SIG-M5 (cell line): ENCODE measurements around the gene CLRN3.

Source experiments
- DNase-seq: peaks from one replicate; lab custom pipeline; 2025; lab: John Stamatoyannopoulos, UW

CLRN3 gene

DNA sequence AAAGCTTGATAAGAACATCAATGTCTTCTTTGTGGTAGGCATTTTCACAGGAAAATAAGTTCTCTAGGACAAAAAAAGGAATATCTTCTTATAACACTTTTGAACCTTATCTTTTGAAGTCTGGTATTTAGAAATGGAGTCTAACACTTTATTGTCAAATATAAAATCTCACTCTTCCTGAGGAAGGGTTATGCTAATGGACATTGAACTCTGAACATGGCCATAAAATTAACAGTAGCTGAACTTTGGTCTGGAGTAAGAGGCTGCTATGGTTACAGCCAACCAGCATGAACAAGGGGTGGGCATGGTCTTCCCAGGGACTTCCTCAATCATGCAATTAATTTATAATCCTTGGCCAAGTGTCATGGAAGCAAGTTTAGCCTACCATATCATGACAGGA is at the start of gene CLRN3:
CLRN3 (minus strand) TSS at position 199 of the 400 bp plus-strand sequence; CDS start at position 42, 157 bp downstream.
- DNase-seq, result no peak

GRCh38 chr10:127940866-127941640 is 48.3 kb upstream of the CLRN3 start:
- no peak for DNase-seq

- no peak for DNase-seq
These were observed 47.1 kb upstream of the CLRN3 start for GRCh38 chr10:127939786-127940330.

- DNase-seq, result no peak
These were observed 45.2 kb upstream of the CLRN3 start for GRCh38 chr10:127937915-127938463.

DNA sequence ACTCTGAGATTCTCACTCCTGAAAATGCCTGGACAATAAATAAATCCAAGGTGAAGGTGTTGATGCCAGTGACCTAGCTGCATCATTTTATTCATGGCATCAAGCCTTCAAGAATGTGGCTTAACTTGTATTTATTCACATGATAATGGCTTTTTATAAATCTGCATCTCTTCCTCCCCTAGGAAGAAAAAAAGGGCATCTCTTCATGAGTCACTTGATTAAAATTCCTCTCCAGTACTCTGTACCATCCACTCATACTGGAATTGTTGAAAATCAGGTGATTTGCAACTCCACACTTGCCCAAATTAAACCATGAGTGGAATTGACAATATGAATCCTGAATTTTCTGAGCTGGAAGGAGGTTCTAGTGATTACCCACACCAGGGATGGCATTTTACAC is 44.3 kb upstream of the CLRN3 start:
- DNase-seq, result no peak

GRCh38 chr10:127935071-127935561 is 42.4 kb upstream of the CLRN3 start:
- DNase-seq, result no peak

DNA sequence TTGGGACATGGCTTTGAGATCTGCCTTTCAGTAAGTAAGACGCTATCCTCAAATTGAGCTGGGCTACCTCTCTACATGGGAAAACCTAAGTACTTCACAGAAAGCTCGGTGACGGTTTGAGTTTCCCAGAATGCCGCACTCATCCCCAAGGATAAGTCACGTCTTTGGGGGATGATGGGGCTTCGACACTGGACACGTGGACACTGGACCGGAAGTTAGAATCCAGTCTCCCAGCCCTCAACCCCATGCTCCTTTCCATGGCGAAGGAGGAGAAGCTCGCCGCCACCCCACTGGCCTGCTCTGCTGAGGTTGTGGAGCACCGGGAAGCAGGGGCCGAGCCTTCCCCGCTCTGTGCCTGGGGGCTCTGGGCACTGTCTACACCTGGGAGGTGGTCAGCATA is 41.6 kb upstream of the CLRN3 start:
- no peak for DNase-seq

GRCh38 chr10:127933271-127933670 is 40.5 kb upstream of the CLRN3 start:
- no peak for DNase-seq

DNA sequence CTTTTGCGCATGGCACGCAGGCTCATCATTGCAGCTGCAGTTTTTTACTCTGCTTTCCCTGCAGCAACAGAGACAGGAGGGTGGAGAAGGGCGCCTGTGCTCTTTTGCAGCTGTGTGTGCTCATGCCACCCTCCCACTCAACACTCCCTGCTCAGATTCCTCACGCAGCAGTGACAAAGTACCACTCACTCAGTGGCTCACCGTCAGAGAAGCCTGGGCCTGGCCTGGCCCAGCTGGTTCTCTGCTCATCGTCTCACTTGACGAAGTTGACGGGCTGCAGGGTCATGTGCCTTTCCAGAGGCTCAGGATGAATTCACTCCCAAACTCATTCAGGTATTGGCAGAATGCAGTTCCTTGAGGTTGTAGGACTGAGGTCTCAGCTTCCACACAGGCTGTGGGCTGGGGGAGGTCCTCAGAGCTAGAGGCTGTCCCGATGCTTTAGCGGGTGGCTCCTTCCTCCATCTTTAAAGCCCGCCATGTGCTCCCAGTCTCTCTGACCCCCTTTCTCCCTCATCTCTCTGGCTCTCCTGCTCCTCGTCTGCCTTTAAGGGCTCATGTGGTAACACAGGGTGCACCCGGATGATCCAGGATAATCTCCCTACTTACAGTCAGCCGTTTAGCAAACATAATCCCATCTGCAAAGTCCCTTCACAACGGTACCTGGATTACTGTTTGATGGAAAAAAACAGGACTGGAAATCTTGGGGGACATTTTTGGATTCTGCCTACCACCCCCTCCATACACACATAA is 40.0 kb upstream of the CLRN3 start:
- DNase-seq, result no peak

DNA sequence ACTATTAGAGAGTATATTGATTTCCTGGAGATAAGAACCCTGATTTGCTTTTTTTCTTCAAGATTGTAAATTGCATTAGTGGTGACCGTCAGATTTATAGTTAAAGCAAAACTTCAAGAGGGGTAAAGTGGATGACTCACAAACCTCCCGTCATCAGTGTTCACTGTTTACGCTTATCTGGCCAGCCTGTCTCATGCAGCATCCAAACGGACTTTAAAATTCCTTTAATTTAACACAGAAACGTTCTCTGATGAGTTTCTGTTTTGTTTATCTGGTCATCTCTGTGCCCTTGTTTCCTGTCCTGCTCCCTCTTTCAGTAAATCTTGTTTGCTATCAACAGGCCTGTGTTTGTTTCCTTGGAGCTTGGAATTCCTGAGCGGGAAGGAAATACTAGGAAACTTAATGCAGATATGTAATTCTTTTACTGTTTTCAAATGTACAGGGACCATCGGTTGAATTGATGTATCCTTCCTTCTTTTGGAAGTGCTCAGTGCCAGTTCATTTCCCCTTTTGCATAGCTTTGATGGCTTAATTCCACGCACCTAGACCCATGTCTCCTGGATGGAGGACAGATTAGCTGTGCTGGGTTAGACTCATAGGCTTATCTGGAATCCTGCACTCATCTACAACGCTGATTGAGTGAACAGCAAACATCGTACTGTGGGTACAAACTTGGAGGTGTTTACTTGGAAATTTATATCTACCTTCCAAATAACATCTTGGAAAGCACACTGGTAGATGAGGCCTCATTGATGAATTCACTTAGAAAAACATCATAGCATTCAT is 35.5 kb upstream of the CLRN3 start:
- no peak for DNase-seq

- DNase-seq, result peak; percentile 16
These were observed 33.7 kb upstream of the CLRN3 start for GRCh38 chr10:127926455-127926854.

GRCh38 chr10:127925471-127926207 is 32.9 kb upstream of the CLRN3 start:
- no peak for DNase-seq

- no peak for DNase-seq
These were observed 30.9 kb upstream of the CLRN3 start for GRCh38 chr10:127923646-127924045.

DNA sequence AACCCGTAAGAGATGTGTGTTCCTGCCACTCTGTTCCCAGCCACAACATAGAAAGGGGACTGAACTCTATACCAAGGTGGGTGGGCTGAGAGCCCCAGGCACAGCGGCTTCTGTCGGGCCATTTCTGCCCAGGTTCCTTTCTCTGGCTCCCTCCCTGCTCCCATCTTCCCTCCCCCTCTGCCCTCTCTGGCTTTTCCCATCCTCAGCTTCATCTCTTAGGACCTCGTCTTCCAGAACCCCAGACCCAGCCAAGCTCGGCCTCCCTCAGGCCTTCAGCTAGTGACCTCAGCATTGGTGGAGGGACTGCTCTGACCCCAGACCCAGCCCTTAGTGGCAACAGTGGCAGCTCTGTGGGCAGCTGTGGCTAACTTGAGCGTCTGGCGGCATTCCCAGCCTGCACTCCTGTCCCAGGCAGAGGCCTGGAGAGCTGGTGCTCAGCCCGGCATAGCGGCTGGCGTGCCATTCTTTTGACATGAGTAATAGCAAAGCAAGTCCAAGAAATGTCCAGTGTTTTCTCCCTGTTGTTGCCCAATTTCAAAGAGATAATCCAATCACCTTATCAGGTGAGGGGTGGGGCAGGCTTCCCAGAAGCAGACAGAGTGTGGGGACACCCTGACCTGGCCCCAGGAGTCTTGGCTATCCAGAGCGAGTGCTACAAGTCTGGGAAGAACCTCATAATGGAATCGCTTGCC is 30.1 kb upstream of the CLRN3 start:
- no peak for DNase-seq

DNA sequence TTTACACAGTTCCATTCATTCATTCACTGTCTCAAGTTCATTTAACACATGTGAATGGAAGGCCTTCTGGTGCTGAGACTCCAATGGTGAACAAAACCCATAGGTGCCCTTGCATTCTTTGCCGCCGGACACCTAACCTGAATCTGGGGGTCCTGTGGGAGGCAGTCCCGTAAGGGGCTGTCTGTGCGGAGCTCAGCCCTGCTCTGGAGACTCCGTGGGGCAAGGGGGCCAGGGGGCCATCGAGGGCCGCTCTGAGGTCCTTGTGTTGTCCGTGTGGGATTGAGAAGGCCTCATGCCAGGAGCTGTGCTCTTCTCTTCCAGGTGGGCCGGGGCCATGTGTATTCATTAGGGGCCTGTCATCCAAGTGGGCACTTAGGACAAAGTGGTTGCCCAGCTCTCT is 29.5 kb upstream of the CLRN3 start:
- no peak for DNase-seq

GRCh38 chr10:127921753-127922145 is 29.0 kb upstream of the CLRN3 start:
- peak; percentile 3 for DNase-seq

- DNase-seq, result no peak
These were observed 28.5 kb upstream of the CLRN3 start for GRCh38 chr10:127921075-127921752.

GRCh38 chr10:127920306-127921074 is 27.7 kb upstream of the CLRN3 start:
- no peak for DNase-seq
